A549 (cell line): ENCODE measurements around the gene CASP8.

Experiments used
- BHLHE40 ChIP-seq: IDR thresholded peaks from 2 replicates; pipeline ENCODE4 v1.6.1; 2012; ENCODE audit warnings: low read depth, low read length, inconsistent platforms
- CEBPB ChIP-seq, 2 experiments: fragments of >200 bp in 1 of 2; sonication (Bioruptor Twin) in 1 of 2; formaldehyde crosslinking in 1 of 2; IDR thresholded peaks; 2 replicates each; pipeline ENCODE4 v1.6.1; 2012 to 2016
- CHD2 ChIP-seq: fragments of 150-350 bp; IDR thresholded peaks from 2 replicates; pipeline ENCODE4 v1.6.1; 2014; ENCODE audit warnings: low read length; ENCODE audit not compliant: partially characterized antibody
- CTCF ChIP-seq: fragments of >200 bp; sonication (Bioruptor Twin); formaldehyde crosslinking; IDR thresholded peaks from 3 replicates; pipeline ENCODE4 v1.5.1; 2016
- EP300 ChIP-seq, 2 experiments: fragments of >200 bp; sonication (Bioruptor Twin); formaldehyde crosslinking; IDR thresholded peaks; 2 replicates in 1 of 2; 3 replicates in 1 of 2; pipeline ENCODE4 v1.6.1; 2016 to 2017
- ESRRA ChIP-seq: fragments of 150-350 bp; IDR thresholded peaks from 2 replicates; pipeline ENCODE4 v1.6.1; 2014; ENCODE audit warnings: mild to moderate bottlenecking, low read length, borderline replicate concordance
- JUN ChIP-seq, 2 experiments: fragments of >200 bp; sonication (Bioruptor Twin); formaldehyde crosslinking; IDR thresholded peaks; 2 replicates in 1 of 2; 3 replicates in 1 of 2; pipeline ENCODE4 v1.6.1; 2016 to 2017
- PHF8 ChIP-seq: fragments of 200-600 bp; sonication (generic); IDR thresholded peaks from 2 replicates; pipeline ENCODE4 v1.6.1; 2016; ENCODE audit warnings: low read depth, mild to moderate bottlenecking, antibody characterized with exemption, moderate library complexity, borderline replicate concordance
- POLR2A ChIP-seq: IDR thresholded peaks from 2 replicates; pipeline ENCODE4 v1.6.1; 2012; ENCODE audit warnings: mild to moderate bottlenecking, low read length
- RAD21 ChIP-seq, 2 experiments: fragments of >200 bp in 1 of 2; sonication (Bioruptor Twin) in 1 of 2; formaldehyde crosslinking in 1 of 2; IDR thresholded peaks in 1 of 2; conservative IDR thresholded peaks in 1 of 2; 2 replicates in 1 of 2; 3 replicates in 1 of 2; pipeline ENCODE4 v1.6.1; 2012 to 2018; ENCODE audit warnings: inconsistent platforms in 1 of 2
- REST ChIP-seq: fragments of 200-600 bp; sonication (generic); IDR thresholded peaks from 2 replicates; pipeline ENCODE4 v1.6.1; 2016; ENCODE audit warnings: antibody characterized with exemption, mild to moderate bottlenecking, moderate library complexity
- SMC3 ChIP-seq: fragments of >200 bp; sonication (Bioruptor Twin); formaldehyde crosslinking; IDR thresholded peaks from 3 replicates; pipeline ENCODE4 v1.6.1; 2018; ENCODE audit warnings: inconsistent platforms
- TP53 ChIP-seq: fragments of 250-450 bp; sonication (Bioruptor Pico); IDR thresholded peaks from 2 replicates; pipeline ENCODE4 v1.5.0; 2021; ENCODE audit warnings: mild to moderate bottlenecking, moderate library complexity
- USF2 ChIP-seq: fragments of 450-650 bp; IDR thresholded peaks from 2 replicates; pipeline ENCODE4 v1.6.1; 2014; ENCODE audit warnings: antibody characterized with exemption

- TF ChIP-seq EP300 (IDR thresholded peaks at IDR 0.05) (no peak), CTCF (no peak), BHLHE40 (no peak), POLR2A (no peak), PHF8 (no peak), CEBPB (IDR thresholded peaks at IDR 0.05) (no peak), ESRRA (no peak), SMC3 (no peak), RAD21 (conservative IDR thresholded peaks at IDR 0.05 in 1 of 2, IDR thresholded peaks at IDR 0.05 in 1 of 2) (no peak), USF2 (no peak), CHD2 (no peak), TP53 (CRISPR knock-in tag) (no peak), JUN (IDR thresholded peaks at IDR 0.05) (no peak), REST (no peak)
Observed at GRCh38 chr2:201256082-201256481, 4.3 kb upstream of the CASP8 start.
